H1 (cell line): ENCODE results near the gene LGALS1. TPM values are rescaled to one million over a fixed set of nuclear protein-coding genes. Genes with fewer than 3 reads are reported as not detected.

Source experiments
- ASH2L ChIP-seq: fragments of 200-600, 300-600 bp; sonication (generic); IDR thresholded peaks from one replicate; pipeline ENCODE4 v1.7.1; 2017; ENCODE audit warnings: low read length
- EP300 ChIP-seq, 2 experiments: IDR thresholded peaks; 1 replicate in 1 of 2; 2 replicates in 1 of 2; pipeline ENCODE4 v1.6.1; 2011 to 2012; ENCODE audit warnings: low read depth in 2 of 2, low read length in 2 of 2, mild to moderate bottlenecking in 2 of 2, borderline replicate concordance in 1 of 2, inconsistent platforms in 1 of 2, moderate library complexity in 1 of 2
- TEAD4 ChIP-seq: IDR thresholded peaks from 2 replicates; pipeline ENCODE4 v1.6.1; 2012; ENCODE audit warnings: low read depth, low read length, inconsistent platforms, mixed read lengths
- polyA plus RNA-seq, 7 experiments: library from polyadenylated mRNA; depleted of rRNA in 3 of 7; stranded (reverse) in 5 of 7; unstranded in 2 of 7; fragments of >200 nt in 5 of 7; fragments of 200-250 nt in 2 of 7; gene quantifications; 1 replicate in 5 of 7; 2 replicates in 1 of 7; 4 replicates in 1 of 7; pipeline versions ENCODE4 v1.2.1 to v1.2.3, GENCODE V29; 2011 to 2013; ENCODE audit warnings: missing spikeins in 2 of 7, mixed read lengths in 2 of 7
- total RNA-seq: library from RNA; stranded (reverse); fragmentation: NEBNext Ultra II Directional; extraction: Animal tissue kit (Norgen Biotek cat#: 25700); gene quantifications from 2 replicates; pipeline ENCODE4 v1.2.1, GENCODE V29; 2021

LGALS1 gene
- total and polyA plus RNA-seq, 2 of the 8 experiments (the other 6 are each of a cell fraction or from before 2014, with no cell fraction given): 12.0 to 92.4 TPM

- TF ChIP-seq EP300 (IDR thresholded peaks at IDR 0.05; ENCODE audit: borderline replicate concordance in 1 of 2, low read depth in 2 of 2, low read length in 2 of 2) (no peak), ASH2L (no peak), TEAD4 (no peak)
- TF ChIP-seq, all 59 proteins: peak for 0
These were observed 35.2 kb downstream of the LGALS1 start (continued) for GRCh38 chr22:37710675-37711074.
